Stomach (tissue), 4 donors: ENCODE measurements around the gene SPAG7.

ENCODE experiments used
- EP300 ChIP-seq: sonication (generic); formaldehyde crosslinking; IDR thresholded peaks from one replicate; pipeline ENCODE4 v1.6.1; 2017; ENCODE audit warnings: antibody characterized with exemption
- POLR2AphosphoS5 ChIP-seq, 3 donors: sonication (generic); formaldehyde crosslinking; IDR thresholded peaks; one replicate each; pipeline ENCODE4 v1.6.1; 2016; ENCODE audit warnings: antibody characterized with exemption in 3 of 3
- TF ChIP-seq, protein P1 (sequence below), 7 experiments: fragments of 450-650 bp in 4 of 7; fragments of 200-600 bp in 3 of 7; sonication (generic) in 3 of 7; IDR thresholded peaks; one replicate each; pipeline ENCODE4 v1.5.1; 2016 to 2019; ENCODE audit warnings: antibody characterized with exemption in 7 of 7, control low read depth in 2 of 7, mild to moderate bottlenecking in 1 of 7

DNA sequence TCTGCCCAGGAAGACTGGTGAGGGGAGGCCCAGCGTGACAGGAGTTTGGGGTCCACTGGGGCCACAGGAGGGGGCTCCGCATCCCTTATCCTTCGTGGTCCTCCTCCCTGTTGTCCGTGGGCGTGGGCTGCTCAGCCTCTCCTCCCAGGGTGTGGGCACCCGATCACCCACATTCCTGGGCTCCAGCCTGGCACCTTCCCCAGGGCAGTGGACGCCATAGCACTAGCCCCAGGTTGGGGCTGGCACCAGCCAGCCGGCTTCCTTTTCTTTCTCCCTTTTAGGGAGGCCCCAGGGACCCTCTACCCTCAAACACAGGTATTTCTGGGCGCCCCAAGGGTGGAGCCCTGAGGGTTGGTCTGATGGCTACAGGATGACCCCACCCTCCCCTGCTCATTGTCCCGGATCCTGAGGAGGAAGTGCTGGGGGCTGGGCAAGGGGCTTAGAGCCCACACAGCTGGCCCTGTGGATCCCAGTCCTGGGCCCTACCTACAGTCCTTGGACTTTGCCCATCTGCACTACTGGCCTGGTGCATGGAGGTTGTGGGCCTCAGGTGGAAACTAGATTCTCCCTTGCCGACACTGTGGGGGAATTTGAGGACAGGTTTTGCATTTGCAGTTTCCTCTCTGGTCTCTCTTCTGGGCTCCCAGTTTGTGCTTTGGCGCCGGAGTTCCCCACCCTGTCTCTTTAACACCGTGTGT lies 31.3 kb upstream of the SPAG7 start:
- TF ChIP-seq EP300 (no peak), POLR2AphosphoS5 (IDR thresholded peaks at IDR 0.05) (no peak)
- TF ChIP-seq, protein P1, sequence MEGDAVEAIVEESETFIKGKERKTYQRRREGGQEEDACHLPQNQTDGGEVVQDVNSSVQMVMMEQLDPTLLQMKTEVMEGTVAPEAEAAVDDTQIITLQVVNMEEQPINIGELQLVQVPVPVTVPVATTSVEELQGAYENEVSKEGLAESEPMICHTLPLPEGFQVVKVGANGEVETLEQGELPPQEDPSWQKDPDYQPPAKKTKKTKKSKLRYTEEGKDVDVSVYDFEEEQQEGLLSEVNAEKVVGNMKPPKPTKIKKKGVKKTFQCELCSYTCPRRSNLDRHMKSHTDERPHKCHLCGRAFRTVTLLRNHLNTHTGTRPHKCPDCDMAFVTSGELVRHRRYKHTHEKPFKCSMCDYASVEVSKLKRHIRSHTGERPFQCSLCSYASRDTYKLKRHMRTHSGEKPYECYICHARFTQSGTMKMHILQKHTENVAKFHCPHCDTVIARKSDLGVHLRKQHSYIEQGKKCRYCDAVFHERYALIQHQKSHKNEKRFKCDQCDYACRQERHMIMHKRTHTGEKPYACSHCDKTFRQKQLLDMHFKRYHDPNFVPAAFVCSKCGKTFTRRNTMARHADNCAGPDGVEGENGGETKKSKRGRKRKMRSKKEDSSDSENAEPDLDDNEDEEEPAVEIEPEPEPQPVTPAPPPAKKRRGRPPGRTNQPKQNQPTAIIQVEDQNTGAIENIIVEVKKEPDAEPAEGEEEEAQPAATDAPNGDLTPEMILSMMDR (IDR thresholded peaks at IDR 0.05), result no peak
